Esophagus (tissue), 2 donors: Measurements from ENCODE around the gene ARIH2. TPM values are rescaled to one million over a fixed set of nuclear protein-coding genes. Genes with fewer than 3 reads are reported as not detected.

Experiments
- H3K27ac ChIP-seq, 2 donors: one replicate each; pipeline ENCODE4 v1.5.1; 2013; ENCODE audit warnings: low read depth in 2 of 2, mild to moderate bottlenecking in 2 of 2, inconsistent platforms in 1 of 2, low read length in 1 of 2, moderate library complexity in 1 of 2
- H3K27me3 ChIP-seq, 2 donors: one replicate each; pipeline ENCODE4 v1.6.1; 2013; ENCODE audit warnings: low read length in 2 of 2, control low read depth in 1 of 2, mild to moderate bottlenecking in 1 of 2; ENCODE audit not compliant: insufficient read depth in 2 of 2, control insufficient read depth in 1 of 2
- H3K36me3 ChIP-seq, 2 donors: one replicate each; pipeline ENCODE4 v1.6.1; 2013; ENCODE audit warnings: low read length in 1 of 2; ENCODE audit not compliant: control insufficient read depth in 2 of 2, insufficient read depth in 2 of 2
- H3K4me1 ChIP-seq, 2 donors: one replicate each; pipeline ENCODE4 v1.6.1; 2013; ENCODE audit warnings: low read length in 1 of 2; ENCODE audit not compliant: control insufficient read depth in 2 of 2, insufficient read depth in 2 of 2
- H3K4me3 ChIP-seq, 2 donors: one replicate each; pipeline ENCODE4 v1.5.1; 2013; ENCODE audit warnings: low read length in 2 of 2, mild to moderate bottlenecking in 2 of 2, low read depth in 1 of 2, moderate library complexity in 1 of 2
- H3K9me3 ChIP-seq, 2 donors: one replicate each; pipeline ENCODE4 v1.6.1; 2013; ENCODE audit warnings: mild to moderate bottlenecking in 2 of 2, low read depth in 1 of 2, low read length in 1 of 2, moderate library complexity in 1 of 2; ENCODE audit not compliant: control insufficient read depth in 2 of 2, insufficient read depth in 1 of 2
- WGBS, 2 donors: extraction: QIAGEN DNeasy Blood & Tissue Kit; methylation state at CpG; one replicate each; pipeline ENCODE4 v1.1.7; 2013; 5-methylcytosine and 5-hydroxymethylcytosine counted together
- polyA plus RNA-seq, 2 donors: library from polyadenylated mRNA; stranded (reverse); fragments of 200-250 nt; gene quantifications; one replicate each; pipeline ENCODE4 v1.2.3, GENCODE V29; 2013
- donor health status: healthy with polysubstance abuse.
- donor health status: Bipolar disorder and iron deficiency.

The ARIH2 gene
- polyA plus RNA-seq = 10 to 100 TPM; 32.8 to 36.5 TPM

DNA sequence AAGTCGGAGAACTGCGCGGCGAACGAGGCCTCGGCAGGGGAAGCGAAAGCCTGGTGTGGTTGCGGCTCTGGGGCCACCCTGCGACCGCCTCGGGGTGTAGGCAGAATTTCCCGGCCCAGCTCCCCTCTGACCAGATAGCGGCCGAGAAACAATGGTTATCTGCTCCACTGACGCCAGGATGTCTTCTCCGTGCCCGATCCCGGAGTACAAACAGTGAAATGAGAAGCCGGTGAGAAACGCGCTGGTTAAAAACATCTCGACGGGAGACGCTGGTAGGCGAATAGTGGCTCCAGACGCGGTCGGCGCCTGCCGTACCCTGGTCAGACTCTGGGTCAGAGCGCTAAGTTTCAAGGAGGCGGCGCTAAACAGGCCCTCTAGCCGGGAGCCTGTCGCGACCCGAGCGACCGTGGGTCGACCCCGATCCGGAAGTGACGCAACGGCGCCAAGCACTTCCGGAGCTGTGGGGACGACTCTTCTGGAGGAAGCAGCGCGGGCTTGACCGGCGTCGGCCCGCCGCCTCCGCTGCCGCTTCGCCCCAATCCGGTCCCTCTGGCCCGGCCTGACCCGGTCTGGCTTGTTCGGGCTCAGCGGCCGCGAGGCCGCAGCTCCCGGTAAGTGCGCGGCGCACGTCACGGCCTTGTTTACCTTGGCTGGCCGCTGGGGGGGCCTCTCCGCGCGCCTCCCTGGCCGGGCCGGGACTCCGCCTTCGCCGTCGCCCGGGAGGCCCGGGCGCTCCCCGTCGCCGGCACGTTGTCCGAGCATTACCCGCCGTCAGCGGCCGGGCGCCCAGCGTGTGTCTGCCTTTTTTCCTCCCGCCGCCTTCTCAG, at the start of gene ARIH2:
ARIH2 (plus strand) TSS at position 455 of the 827 bp plus-strand sequence. CDS start 8,717 bp downstream, outside the sequence.
- Histone ChIP-seq H3K27me3 (no peaks in the 10 kb centered on the region), H3K4me3 (peak within 1 kb of the TSS; percentile 73 to 92), H3K4me1 (peaks cover 0 to 4% of the 10 kb centered on the region in 2 donors), H3K36me3 (no peaks in the 10 kb centered on the region), H3K27ac (peak within 1 kb of the TSS; percentile 96 to 100), H3K9me3 (no peaks in the 10 kb centered on the region)
- 0% methylated on average over 82 to 97 of the region's 97 CpGs for WGBS, 2 donors

DNA sequence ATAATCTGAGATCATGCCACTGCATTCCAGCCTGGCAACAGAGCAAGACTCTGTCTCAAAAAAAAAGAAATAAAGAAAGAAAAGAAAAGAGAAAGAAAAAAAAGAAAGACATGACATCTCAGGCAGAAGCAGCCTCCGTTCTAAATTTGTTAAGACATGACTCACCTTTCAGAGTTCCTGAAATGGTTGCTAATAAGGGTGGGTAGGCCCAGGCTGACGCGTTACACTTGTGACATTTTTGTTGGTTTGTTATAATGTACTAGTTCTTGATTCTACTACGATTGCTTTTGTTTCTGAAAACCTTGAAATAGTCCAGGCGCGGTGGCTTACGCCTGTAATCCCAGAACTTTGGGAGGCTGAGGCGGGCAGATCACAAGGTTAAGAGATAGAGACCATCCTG, 41.0 kb upstream of the ARIH2 start:
- 85 to 86% methylated on average over 8 of the region's 8 CpGs for WGBS, 2 donors
- H3K4me1 ChIP-seq = no peaks in the 10 kb centered on the region
- H3K36me3 ChIP-seq = peaks cover 2 to 3% of the 10 kb centered on the region in 2 donors
- H3K9me3 ChIP-seq = no peaks in the 10 kb centered on the region
- no peak overlapping the region for H3K27ac ChIP-seq
- H3K27me3 ChIP-seq = no peaks in the 10 kb centered on the region
- H3K4me3 ChIP-seq = no peak overlapping the region

DNA sequence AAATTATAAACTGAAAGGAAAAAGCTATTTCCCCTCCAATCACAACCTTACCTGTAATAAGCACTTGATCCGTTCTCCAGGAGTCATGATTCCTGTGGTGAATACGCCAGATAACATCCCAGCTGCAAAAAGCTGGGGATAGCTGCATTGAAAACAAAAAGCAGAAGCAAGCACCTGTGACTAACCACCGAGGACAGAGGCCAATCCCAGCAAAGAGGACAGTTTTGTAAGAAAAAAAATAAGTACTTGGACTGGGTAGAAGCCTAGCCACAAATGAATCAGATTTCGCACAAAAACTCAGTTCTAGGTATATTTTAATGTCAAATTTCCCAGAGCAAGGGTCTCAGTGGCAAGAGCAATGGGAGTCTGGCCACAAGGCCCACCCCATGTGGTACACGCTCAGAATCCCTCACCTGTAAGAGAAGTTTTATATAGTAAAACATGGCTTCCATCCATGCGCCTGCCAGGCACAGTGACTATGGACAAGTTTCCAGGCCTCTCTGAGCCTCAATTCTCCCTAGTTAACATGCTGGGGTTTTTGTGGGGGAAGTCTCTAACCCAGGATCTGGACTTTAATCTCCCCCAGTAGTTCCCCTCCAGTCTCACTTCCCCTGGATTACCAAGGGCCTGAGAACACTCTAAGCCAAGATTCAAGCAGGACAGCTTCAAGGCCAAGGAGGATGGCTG, 39.2 kb upstream of the ARIH2 start:
- Histone ChIP-seq H3K27me3 (no peaks in the 10 kb centered on the region), H3K4me3 (no peak overlapping the region), H3K36me3 (peaks cover 2 to 3% of the 10 kb centered on the region in 2 donors), H3K9me3 (no peaks in the 10 kb centered on the region), H3K27ac (no peak overlapping the region), H3K4me1 (no peaks in the 10 kb centered on the region)
- 86 to 88% methylated on average over 6 of the region's 6 CpGs for WGBS, 2 donors

DNA sequence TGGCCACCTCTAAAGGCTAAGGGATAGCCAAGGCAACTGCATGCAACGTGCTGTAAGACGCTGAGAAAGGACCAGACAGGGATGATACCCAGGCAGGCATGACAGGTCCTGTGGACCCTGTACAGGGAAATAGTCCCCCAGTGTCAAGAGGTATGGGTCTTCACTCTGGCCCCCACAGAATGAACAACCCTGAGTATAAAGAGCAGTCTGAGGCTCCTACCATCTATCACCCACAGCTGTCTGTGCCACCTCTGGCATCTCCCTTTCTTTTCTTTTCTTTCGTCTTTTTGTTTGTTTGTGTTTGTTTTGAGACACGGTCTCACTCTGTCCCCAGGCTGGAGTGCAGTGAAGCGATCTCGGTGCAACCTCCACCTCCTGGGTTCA, 38.7 kb upstream of the ARIH2 start:
- WGBS, 2 donors = 86 to 91% methylated on average over 6 of the region's 6 CpGs
- Histone ChIP-seq H3K4me1 (no peaks in the 10 kb centered on the region), H3K36me3 (peaks cover 2 to 3% of the 10 kb centered on the region in 2 donors), H3K27me3 (no peaks in the 10 kb centered on the region), H3K4me3 (no peak overlapping the region), H3K27ac (no peak overlapping the region), H3K9me3 (no peaks in the 10 kb centered on the region)

DNA sequence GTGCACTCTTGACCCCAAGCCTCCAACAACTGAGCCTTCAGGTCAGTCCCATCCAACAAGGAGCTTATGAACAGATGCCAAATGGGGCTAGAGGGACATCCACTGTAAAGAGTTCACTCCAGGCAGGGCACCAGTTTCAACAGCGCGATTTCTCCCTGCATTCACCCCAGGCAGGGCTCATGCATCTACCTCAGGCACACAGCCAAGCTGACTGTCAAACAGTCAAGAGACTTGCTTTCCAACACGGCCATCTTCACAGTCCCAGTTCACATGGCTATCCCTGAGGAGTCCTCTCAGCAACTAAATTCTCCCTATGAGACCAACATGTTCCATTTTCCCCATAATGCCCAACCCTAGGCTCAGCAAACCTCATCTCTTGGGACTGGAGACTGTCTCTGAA, 37.6 kb upstream of the ARIH2 start:
- Histone ChIP-seq H3K27ac (no peak overlapping the region), H3K4me1 (no peaks in the 10 kb centered on the region), H3K9me3 (no peaks in the 10 kb centered on the region), H3K4me3 (no peak overlapping the region), H3K27me3 (no peaks in the 10 kb centered on the region), H3K36me3 (peaks cover 2 to 3% of the 10 kb centered on the region in 2 donors)
- WGBS, 2 donors = 87 to 89% methylated on average over 3 of the region's 3 CpGs

DNA sequence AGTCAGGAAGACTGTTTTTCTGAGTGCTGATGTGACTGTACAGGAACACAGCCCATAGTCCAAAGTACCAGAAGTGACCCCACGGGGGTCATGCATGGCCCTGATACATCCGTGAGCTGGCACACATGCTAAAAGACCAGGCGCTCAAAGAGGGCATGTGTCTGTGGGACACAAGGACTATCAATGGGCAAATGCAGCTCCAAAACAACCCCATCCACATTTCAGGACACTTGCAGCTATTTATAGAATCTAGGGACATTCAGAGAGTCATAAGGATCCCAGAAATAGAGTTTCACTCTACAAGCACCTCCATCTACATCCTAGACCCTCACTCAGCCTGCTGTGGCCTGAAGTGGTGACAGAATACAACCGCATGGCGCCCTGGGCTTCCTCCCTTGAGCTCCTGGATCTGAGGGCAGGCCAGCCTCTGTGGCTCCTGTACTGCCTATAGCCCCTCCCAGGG, 37.0 kb upstream of the ARIH2 start:
- Histone ChIP-seq H3K27ac (no peak overlapping the region), H3K36me3 (peaks cover 2 to 3% of the 10 kb centered on the region in 2 donors), H3K4me3 (no peak overlapping the region), H3K27me3 (no peaks in the 10 kb centered on the region), H3K9me3 (no peaks in the 10 kb centered on the region), H3K4me1 (no peaks in the 10 kb centered on the region)
- 95 to 98% methylated on average over 5 of the region's 5 CpGs for WGBS, 2 donors

DNA sequence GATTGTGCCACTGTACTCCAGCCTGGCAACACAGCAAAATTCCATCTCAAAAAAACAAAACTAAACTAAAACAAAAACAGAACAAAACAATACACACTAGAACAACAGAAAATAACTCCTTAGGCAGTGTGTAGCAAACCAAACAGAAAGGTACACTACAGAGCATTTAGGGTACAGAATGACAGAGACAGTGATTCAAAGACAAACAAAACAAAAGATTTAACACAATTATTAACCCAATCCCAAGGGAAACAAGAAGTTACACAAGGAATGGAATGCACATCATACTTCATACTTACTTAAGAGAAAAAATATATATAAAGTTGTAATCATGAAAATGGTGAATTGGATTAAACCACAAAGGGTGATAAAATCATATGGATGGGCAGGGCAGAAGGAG, 32.9 kb upstream of the ARIH2 start:
- Histone ChIP-seq H3K4me3 (no peak overlapping the region), H3K36me3 (peaks cover 0 to 3% of the 10 kb centered on the region in 2 donors), H3K4me1 (no peaks in the 10 kb centered on the region), H3K27me3 (no peaks in the 10 kb centered on the region), H3K9me3 (no peaks in the 10 kb centered on the region), H3K27ac (no peak overlapping the region)

DNA sequence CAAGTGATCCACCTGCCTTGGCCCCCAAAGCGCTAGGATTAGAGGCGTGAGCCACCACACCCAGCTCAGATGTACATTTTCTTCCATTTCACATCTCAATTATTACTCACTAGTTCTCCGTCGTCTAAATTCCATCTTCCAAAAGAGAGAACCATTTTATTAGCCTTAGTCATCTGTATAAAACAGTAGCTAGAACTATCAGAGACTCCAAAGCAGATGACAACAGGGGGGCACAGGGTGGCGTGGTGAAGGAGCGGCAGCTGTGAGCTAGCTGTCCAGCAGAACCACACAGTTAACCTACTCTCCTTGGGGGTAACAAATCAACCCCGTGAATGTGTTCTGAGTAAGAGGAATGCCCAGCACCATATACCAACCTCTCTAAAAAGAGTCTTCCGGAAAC, 27.0 kb upstream of the ARIH2 start:
- Histone ChIP-seq H3K27ac (no peak overlapping the region), H3K9me3 (no peaks in the 10 kb centered on the region), H3K27me3 (no peaks in the 10 kb centered on the region), H3K4me1 (no peaks in the 10 kb centered on the region), H3K36me3 (no peaks in the 10 kb centered on the region), H3K4me3 (no peak overlapping the region)
- WGBS, 2 donors = 89 to 90% methylated on average over 8 of the region's 8 CpGs

DNA sequence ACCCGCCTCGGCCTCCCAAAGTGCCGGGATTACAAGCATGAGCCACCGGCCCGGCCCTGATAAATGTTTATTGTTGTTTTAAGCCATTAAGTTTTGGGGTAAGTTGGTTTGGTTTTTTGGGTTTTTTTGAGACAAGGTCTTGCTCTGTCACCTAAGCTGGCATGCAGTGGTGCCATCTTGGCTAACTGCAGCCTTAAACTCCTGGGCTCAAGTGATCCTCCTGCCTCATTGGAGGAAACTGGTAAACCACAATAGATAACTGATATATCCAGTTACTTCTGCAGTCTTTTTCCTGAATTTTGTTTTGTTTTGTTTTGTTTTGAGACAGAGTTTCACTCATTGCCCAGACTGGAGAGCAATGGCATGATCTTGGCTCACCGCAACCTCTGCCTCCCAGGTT, 24.1 kb upstream of the ARIH2 start:
- no peak overlapping the region for H3K27ac ChIP-seq
- no peaks in the 10 kb centered on the region for H3K9me3 ChIP-seq
- H3K4me3 ChIP-seq = no peak overlapping the region
- H3K4me1 ChIP-seq = peaks cover 0 to 7% of the 10 kb centered on the region in 2 donors
- H3K27me3 ChIP-seq = no peaks in the 10 kb centered on the region
- WGBS, 2 donors = 98% methylated on average over 6 of the region's 6 CpGs
- H3K36me3 ChIP-seq = no peaks in the 10 kb centered on the region
